ENCODE data around the gene PLD1.
A peak's percentile ranks its signal among the peaks of the same experiment; 100 is the strongest.

The PLD1 gene

DNA sequence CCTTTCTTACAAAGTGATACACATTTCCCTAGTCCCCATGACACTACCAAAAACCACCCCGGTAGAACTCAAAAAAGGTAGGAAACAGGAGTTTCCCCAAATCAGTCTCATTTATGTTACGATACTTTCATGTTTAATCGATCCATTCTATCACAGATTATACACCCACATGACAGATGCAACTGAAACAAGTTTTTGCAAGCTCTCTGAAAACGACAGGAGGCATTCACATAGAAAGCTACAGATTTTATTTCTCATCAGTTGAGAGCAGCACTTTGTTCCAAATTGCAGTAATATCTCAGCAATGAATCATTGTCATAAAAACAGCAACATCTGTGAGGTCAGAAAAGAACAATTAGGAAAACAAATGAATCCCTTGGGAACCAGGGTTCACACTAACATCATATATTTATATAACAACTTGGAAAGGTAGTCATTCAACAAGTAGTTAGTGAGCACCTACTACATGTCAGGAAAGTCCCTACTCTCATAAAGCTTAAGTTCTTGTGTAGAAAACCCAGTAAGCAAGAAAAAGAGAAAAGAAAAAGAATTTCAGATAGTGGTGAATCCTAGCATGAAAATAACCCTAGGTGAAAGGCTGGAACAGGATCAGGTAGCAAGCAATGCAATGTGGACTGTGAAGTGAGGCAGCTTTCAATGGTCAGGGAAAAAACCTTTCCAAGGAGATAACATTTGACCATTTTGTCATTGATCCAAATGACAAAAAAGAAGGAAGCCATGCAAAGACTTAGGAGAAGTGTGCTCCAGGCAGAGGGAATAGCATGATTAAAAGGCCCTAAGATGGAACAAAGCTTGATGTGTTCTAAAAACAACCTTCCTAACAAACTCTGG, 8.3 kb downstream of the PLD1 start:
- TF ChIP-seq, protein P1, sequence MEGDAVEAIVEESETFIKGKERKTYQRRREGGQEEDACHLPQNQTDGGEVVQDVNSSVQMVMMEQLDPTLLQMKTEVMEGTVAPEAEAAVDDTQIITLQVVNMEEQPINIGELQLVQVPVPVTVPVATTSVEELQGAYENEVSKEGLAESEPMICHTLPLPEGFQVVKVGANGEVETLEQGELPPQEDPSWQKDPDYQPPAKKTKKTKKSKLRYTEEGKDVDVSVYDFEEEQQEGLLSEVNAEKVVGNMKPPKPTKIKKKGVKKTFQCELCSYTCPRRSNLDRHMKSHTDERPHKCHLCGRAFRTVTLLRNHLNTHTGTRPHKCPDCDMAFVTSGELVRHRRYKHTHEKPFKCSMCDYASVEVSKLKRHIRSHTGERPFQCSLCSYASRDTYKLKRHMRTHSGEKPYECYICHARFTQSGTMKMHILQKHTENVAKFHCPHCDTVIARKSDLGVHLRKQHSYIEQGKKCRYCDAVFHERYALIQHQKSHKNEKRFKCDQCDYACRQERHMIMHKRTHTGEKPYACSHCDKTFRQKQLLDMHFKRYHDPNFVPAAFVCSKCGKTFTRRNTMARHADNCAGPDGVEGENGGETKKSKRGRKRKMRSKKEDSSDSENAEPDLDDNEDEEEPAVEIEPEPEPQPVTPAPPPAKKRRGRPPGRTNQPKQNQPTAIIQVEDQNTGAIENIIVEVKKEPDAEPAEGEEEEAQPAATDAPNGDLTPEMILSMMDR (IDR thresholded peaks at IDR 0.05; ENCODE audit: low read depth, low read length), result no peak
- peak; percentile 72 for DNase-seq (ENCODE audit: extremely low read depth, low read depth)

DNA sequence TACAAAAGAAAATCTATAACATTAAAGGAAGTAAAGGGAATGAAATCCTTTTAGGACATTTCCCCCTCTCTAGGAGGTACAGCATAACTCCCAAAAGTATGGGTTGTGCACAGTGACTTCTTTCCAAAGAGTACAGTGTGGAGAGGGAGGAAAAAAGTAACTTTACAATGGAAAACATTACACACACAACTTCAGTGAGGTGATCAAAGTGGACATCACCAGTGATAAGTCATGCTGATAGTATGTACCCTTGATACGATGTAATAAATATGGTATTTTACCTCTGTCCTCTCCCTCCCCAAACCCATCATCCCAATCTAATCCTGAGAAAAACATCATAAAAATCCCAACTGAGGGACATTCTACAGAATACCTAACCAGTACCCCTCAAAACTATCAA, 10.8 kb downstream of the PLD1 start:
- DNase-seq (ENCODE audit: extremely low read depth, low read depth), result no peak
- TF ChIP-seq, protein P1 (IDR thresholded peaks at IDR 0.05; ENCODE audit: low read depth, low read length), result no peak

DNA sequence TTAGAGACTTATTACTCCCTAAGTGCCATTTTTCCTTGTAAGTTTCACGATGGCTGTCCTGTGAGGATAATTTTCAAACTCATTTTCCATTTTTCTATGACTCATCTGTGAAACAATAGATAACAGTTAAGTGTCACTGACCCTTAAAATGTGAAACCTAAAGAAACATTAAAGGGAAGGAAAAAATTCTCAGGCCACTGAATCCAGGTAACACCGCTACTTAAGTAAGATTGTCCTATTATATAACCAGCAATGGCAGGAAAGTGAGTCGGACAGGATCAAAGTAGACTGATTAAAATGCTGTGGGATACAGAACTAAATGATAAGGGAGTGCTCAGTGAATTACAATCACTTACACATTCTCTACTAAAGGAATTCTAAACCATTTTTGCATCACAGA, 12.4 kb downstream of the PLD1 start:
- DNase-seq (ENCODE audit: extremely low read depth, low read depth), result no peak
- TF ChIP-seq, protein P1 (IDR thresholded peaks at IDR 0.05; ENCODE audit: low read depth, low read length), result no peak

DNA sequence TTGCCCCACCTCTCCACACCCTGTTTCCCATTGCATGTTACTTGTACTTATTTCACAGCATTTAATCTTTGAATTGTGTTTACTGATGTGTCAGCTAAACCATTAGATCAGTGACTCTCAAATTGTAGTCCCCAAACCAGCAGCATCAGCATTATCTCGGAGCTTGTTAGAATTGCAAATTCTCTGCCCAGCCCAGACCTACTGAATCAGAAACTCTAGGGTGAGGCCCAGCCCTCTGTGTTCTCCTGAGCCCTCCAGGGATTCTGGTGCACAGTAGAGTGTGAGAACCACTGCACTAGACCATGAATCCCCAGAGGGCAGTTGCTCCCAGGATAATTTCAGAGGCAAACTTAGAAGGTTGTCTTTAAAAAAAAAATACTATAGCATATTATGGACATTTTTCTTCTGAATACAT, 13.0 kb downstream of the PLD1 start:
- TF ChIP-seq, protein P1 (IDR thresholded peaks at IDR 0.05; ENCODE audit: low read depth, low read length), result no peak
- no peak for DNase-seq (ENCODE audit: extremely low read depth, low read depth)

DNA sequence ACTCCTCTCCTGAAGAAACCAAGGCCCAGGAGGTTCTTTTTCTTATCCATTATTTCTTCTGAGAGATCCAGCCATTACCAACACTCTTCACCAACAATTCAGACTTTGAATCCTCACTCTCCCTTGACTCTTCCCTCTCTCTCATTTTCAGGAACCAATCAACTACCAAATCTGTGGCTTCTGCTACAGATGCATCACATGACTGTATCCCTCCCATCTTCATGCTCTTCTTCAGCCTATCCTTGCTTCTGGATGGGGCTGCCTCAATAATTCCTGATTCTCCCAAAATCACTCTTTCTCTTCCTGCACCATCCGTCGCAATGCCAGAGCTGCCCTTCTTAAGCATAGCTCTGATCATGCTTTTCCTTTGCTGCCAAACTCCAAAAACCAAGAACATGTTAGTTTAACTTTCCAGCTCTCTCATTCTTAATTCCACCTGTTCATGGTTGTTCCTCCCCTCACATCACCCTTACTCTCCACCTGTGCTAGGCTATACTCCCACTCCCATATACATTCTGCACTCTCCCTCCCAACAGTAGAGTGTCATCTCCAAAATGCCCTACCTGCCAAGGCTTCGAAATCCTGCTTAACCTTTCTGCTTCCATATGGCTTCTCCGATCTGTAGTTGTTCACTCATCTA, 13.5 kb downstream of the PLD1 start:
- TF ChIP-seq, protein P1 (IDR thresholded peaks at IDR 0.05; ENCODE audit: low read depth, low read length), result no peak
- DNase-seq (ENCODE audit: extremely low read depth, low read depth), result no peak

DNA sequence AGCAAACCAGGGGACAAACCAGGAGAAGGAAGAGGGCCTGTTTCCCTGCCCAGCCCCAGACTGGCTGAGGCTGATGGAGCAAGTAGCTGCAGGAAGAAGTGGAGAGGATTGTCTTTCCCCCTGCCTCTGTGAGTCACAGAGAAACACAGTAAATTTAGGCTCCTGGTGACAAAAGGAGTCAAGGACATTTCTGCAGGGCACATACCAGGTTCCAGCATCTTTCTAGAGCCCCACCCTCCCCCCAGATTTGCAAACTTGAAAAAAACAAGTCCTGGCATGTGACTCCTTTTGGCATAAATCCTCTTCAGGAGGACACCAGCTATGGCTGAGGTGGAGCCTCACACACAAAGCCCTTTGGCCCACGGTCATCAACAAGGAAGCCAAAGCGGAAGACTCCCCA, 17.8 kb downstream of the PLD1 start:
- TF ChIP-seq, protein P1 (IDR thresholded peaks at IDR 0.05; ENCODE audit: low read depth, low read length), result no peak
- no peak for DNase-seq (ENCODE audit: extremely low read depth, low read depth)

DNA sequence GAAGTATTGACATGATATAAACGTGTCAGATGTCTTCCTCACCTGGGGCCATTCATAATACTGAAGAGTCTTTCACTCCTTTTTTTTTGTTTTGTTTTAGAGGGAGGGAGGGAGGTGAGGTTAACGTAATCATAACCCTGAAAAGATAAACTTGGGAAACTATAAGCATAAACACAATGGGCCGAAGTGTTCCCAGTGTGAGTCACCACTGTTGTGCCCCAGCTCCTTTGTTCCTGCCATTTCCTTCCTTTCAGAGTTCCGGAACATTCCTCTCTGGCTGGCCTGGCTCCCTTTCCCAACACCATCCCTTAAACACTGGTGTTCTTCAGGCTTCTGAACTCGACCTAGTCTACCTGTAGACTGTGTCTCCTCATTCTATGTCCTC, 18.6 kb downstream of the PLD1 start:
- DNase-seq (ENCODE audit: extremely low read depth, low read depth), result no peak
- TF ChIP-seq, protein P1 (IDR thresholded peaks at IDR 0.05; ENCODE audit: low read depth, low read length), result no peak
